Right atrium auricular region (tissue), 2 donors: ENCODE data around the gene ACER3. TPM values are rescaled to one million over a fixed set of nuclear protein-coding genes. Genes with fewer than 3 reads are reported as not detected.

Experiments used
- DNase-seq: peaks from one replicate; pipeline ENCODE4 v3.0.0-alpha.2; 2019; ENCODE audit warnings: low spot score
- H3K27ac ChIP-seq, 2 donors: fragments of 200-600 bp; sonication (generic); 1 replicate in 1 of 2; 2 replicates in 1 of 2; pipeline ENCODE4 v1.5.1; 2016 to 2019
- H3K27me3 ChIP-seq, 2 donors: fragments of 200-600 bp; sonication (generic); one replicate each; pipeline versions ENCODE4 v1.5.1 to v1.6.0; 2017 to 2019
- H3K36me3 ChIP-seq: fragments of 200-600 bp; sonication (generic); one replicate; pipeline ENCODE4 v1.5.1; 2016
- H3K4me1 ChIP-seq, 2 donors: fragments of 200-600 bp; sonication (generic); one replicate each; pipeline versions ENCODE4 v1.5.1 to v1.6.0; 2017 to 2019
- H3K4me3 ChIP-seq, 2 donors: fragments of 200-600 bp; sonication (generic); 1 replicate in 1 of 2; 2 replicates in 1 of 2; pipeline ENCODE4 v1.5.1; 2017 to 2019; ENCODE audit warnings: mild to moderate bottlenecking in 1 of 2, moderate library complexity in 1 of 2
- H3K9me3 ChIP-seq, 2 donors: fragments of 200-600 bp; sonication (generic); one replicate each; pipeline ENCODE4 v1.5.1; 2019
- total RNA-seq, 2 donors: library from RNA; depleted of rRNA; stranded (reverse); fragments of >200 nt; gene quantifications; one replicate each; pipeline ENCODE4 v1.1.0, GENCODE V29; 2016
- TF ChIP-seq, protein P1 (sequence below), 2 donors: fragments of 200-600 bp; sonication (generic); IDR thresholded peaks; one replicate each; pipeline ENCODE4 v1.5.1; 2019; ENCODE audit warnings: antibody characterized with exemption in 2 of 2

The ACER3 gene
- total RNA-seq, 2 donors from 2014 or later = 6.4 to 11.3 TPM

DNA sequence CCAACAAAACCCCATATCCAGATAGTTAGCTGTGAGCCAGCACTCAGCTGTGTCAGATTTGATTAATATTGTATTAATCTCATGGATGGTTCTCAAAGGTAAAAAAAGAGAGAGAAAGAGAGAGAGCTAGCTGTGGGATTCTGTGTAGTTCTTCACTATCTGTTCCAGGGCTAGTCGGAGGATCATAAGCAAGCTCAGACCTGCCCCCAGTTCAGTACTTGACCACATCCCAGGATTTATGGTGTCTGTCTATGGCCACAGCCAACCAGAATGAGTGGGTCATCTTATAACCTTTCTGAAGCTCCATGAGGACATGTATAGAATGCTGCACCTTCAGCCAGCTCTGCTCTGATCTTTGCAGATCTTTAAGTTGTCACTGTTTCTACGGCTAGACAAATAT, 160.0 kb downstream of the ACER3 start:
- H3K4me1 ChIP-seq = no peaks in the 10 kb centered on the region

DNA sequence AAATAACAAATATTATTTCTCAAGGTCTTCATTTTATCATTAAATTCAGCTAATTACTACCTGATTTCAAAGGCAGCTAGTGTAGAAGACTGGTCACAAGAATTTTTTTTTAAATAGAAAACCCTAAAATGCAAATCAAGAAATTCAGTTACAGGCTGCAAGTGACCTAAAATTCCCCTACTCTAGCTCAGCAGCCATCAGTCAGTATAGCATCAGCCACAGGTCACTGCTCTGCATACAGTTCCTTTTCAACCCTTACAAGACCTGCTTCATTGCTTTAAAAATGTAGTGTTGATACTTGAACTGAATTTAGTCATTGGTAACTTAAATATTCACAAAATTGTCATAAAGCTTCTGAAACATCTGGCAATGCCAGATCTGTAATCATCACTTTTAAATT, 164.0 kb downstream of the ACER3 start:
- no peaks in the 10 kb centered on the region for H3K36me3 ChIP-seq
- H3K9me3 ChIP-seq = no peaks in the 10 kb centered on the region
- TF ChIP-seq, protein P1, sequence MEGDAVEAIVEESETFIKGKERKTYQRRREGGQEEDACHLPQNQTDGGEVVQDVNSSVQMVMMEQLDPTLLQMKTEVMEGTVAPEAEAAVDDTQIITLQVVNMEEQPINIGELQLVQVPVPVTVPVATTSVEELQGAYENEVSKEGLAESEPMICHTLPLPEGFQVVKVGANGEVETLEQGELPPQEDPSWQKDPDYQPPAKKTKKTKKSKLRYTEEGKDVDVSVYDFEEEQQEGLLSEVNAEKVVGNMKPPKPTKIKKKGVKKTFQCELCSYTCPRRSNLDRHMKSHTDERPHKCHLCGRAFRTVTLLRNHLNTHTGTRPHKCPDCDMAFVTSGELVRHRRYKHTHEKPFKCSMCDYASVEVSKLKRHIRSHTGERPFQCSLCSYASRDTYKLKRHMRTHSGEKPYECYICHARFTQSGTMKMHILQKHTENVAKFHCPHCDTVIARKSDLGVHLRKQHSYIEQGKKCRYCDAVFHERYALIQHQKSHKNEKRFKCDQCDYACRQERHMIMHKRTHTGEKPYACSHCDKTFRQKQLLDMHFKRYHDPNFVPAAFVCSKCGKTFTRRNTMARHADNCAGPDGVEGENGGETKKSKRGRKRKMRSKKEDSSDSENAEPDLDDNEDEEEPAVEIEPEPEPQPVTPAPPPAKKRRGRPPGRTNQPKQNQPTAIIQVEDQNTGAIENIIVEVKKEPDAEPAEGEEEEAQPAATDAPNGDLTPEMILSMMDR (IDR thresholded peaks at IDR 0.05) = no peak
- H3K27ac ChIP-seq = no peak overlapping the region
- no peak for DNase-seq
- no peaks in the 10 kb centered on the region for H3K4me1 ChIP-seq
- no peak overlapping the region for H3K4me3 ChIP-seq
- no peaks in the 10 kb centered on the region for H3K27me3 ChIP-seq

More for the DNA sequence above, 160.0 kb downstream of the ACER3 start:
- Histone ChIP-seq H3K9me3 (no peaks in the 10 kb centered on the region), H3K27me3 (no peaks in the 10 kb centered on the region), H3K27ac (no peak overlapping the region), H3K36me3 (peaks cover 4% of the 10 kb centered on the region), H3K4me3 (no peak overlapping the region)
- DNase-seq = no peak
- TF ChIP-seq, protein P1 (IDR thresholded peaks at IDR 0.05) = no peak

DNA sequence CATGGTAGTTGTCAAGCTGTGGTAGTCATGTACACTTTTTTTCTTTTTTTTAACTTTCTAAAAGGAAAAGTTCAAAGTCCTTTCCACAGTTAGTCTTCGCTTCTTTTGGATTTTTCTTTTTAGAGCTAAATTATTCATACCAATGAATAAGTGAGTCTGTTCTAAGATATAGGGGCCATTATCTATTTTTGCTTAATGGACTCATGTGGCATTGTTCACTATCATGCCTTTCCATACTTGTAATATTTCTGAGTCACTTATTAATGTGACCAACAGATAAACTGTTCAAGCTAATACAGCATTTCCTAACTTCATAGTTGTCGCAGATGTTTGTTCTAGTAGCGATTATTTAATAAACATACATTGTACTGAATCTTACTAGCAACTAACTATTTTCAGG, 165.5 kb downstream of the ACER3 start:
- no peak overlapping the region for H3K27ac ChIP-seq
- TF ChIP-seq, protein P1 (IDR thresholded peaks at IDR 0.05) = no peak

DNA sequence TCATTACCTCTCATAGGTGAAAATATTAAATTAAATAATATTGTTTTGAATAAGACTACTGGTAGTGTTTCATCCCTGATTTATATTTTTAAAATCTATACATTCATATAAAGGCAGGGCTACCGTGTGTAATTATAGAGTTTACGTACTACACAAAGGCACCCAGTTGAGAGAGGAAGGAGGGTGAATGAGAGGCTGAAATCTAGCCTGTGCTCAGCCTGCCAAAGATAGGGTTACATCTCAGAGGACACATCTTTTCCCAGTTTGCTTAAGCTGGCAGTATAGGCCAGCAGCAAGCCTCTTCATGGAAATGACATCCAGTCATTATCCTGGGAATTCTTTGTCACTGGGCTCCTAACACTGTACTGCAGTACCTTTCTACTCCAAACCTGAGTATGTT, 166.0 kb downstream of the ACER3 start:
- Histone ChIP-seq H3K36me3 (no peaks in the 10 kb centered on the region), H3K27me3 (no peaks in the 10 kb centered on the region), H3K27ac (no peak overlapping the region), H3K4me1 (no peaks in the 10 kb centered on the region), H3K4me3 (no peak overlapping the region), H3K9me3 (no peaks in the 10 kb centered on the region)
- TF ChIP-seq, protein P1 (IDR thresholded peaks at IDR 0.05) = no peak
- DNase-seq = no peak

More for the DNA sequence above, 165.5 kb downstream of the ACER3 start:
- Histone ChIP-seq H3K4me1 (no peaks in the 10 kb centered on the region), H3K36me3 (no peaks in the 10 kb centered on the region), H3K4me3 (no peak overlapping the region), H3K9me3 (no peaks in the 10 kb centered on the region), H3K27me3 (no peaks in the 10 kb centered on the region)
- DNase-seq = no peak

DNA sequence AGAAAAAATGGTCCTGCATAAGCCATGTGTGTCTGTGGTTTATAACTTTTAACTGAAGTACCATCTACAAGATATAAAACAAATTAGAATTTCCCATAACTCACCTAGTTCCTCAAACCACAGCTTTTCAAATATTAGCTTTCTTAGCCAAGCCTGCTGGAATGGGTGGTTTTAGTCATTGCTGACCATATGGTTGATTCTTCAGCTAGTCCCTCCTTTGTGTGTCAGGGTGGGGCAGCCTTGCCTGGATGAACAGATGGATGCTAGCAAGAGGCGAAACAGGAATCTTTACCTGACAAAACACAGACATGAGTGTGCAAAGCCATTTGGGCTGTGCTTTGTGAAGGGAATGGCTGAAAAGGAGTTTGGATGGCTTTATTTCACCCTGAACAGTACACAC, 166.6 kb downstream of the ACER3 start:
- Histone ChIP-seq H3K4me1 (no peaks in the 10 kb centered on the region), H3K27ac (no peak overlapping the region), H3K27me3 (no peaks in the 10 kb centered on the region), H3K36me3 (no peaks in the 10 kb centered on the region), H3K9me3 (no peaks in the 10 kb centered on the region), H3K4me3 (no peak overlapping the region)
- DNase-seq = no peak
- TF ChIP-seq, protein P1 (IDR thresholded peaks at IDR 0.05) = no peak

DNA sequence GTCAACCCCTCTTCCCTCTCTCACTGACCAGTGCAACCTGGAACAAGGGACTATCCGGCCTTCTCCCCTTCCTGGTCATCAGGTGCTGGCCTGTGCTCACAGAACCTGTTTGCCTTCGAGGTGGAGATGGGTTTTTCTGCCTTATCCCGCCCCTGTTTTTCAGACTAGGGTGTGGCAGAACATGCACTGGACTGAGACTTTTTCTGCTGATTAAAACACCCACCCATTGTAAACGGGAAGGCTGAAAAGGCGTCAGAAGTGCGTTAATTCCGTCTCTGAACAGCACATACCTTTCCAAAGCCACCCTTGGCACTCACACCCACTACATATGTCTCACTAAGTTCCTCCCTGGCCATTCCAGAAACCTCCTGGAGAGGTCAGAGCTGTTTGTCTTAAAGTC, 169.1 kb downstream of the ACER3 start:
- Histone ChIP-seq H3K4me3 (no peak overlapping the region), H3K36me3 (no peaks in the 10 kb centered on the region), H3K27me3 (no peaks in the 10 kb centered on the region), H3K4me1 (no peaks in the 10 kb centered on the region), H3K27ac (no peak overlapping the region), H3K9me3 (no peaks in the 10 kb centered on the region)
- TF ChIP-seq, protein P1 (IDR thresholded peaks at IDR 0.05) = no peak
- no peak for DNase-seq
